Stimulated activated naive B cell treated with anti-CD40 and anti-IgM and Interleukin-4, amounts not matched to agents 10 μg/mL and 1 μg/mL and 100 μg/mL, for 72 hours (primary cell): Measurements from ENCODE around the gene STON2.
"Not testable (repeated sequence)": the region's sequence is repeated elsewhere in the genome, so short reads cannot be mapped to it uniquely, and the experiment has no call there.

Experiments used
- ATAC-seq, 2 donors: fragments of 150-1000 bp; cut with Tn5 transposase; replicated peaks; 2 replicates each; pipeline ENCODE4 v1.10.0; 2021; ENCODE audit warnings: moderate library complexity in 1 of 2
- DNase-seq: peaks from one replicate; pipeline ENCODE4 v3.0.0; 2021
- H3K27ac Mint-ChIP-seq: one replicate; pipeline ENCODE4 v1.8.0; 2022; ENCODE audit warnings: mild to moderate bottlenecking, mixed read lengths
- H3K27me3 Mint-ChIP-seq, 2 donors: one replicate each; pipeline ENCODE4 v1.8.0; 2022; ENCODE audit warnings: mixed read lengths in 2 of 2
- H3K36me3 Mint-ChIP-seq, 2 donors: one replicate each; pipeline ENCODE4 v1.8.0; 2022; ENCODE audit warnings: mixed read lengths in 2 of 2, mild to moderate bottlenecking in 1 of 2
- H3K4me1 Mint-ChIP-seq, 2 donors: one replicate each; pipeline ENCODE4 v1.8.0; 2022; ENCODE audit warnings: mixed read lengths in 2 of 2, mild to moderate bottlenecking in 1 of 2
- H3K4me3 Mint-ChIP-seq, 2 donors: one replicate each; pipeline ENCODE4 v1.8.0; 2022; ENCODE audit warnings: mild to moderate bottlenecking in 2 of 2, mixed read lengths in 2 of 2, moderate library complexity in 1 of 2
- H3K9me3 Mint-ChIP-seq, 2 donors: one replicate each; pipeline ENCODE4 v1.8.0; 2022; ENCODE audit warnings: mixed read lengths in 2 of 2, mild to moderate bottlenecking in 1 of 2

Gene STON2

DNA sequence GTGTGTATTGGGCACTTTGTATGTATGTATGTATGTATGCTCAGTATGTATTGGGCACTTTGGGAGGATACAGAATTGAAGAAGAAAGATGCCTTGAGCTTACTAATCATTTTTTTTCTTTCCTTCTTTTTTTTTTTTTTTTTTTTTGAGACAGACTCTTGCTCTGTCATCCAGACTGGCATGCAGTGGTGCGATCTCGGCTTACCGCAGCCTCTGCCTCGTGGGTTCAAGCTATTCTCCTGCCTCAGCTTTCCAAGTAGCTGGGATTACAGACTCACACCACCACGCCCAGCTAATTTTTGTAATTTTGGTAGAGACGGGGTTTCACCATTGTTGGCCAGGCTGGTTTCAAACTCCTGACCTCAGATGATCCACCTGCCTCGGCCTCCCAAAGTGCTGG, 176.3 kb downstream of the STON2 start:
- ATAC-seq, H3K4me3 Mint-ChIP-seq, H3K27me3 Mint-ChIP-seq, DNase-seq, H3K9me3 Mint-ChIP-seq, H3K27ac Mint-ChIP-seq: not testable (repeated sequence)
- peaks cover 6 to 12% of the 10 kb centered on the region in 2 donors for H3K36me3 Mint-ChIP-seq
- H3K4me1 Mint-ChIP-seq: peaks cover 10% of the 10 kb centered on the region in 2 donors

DNA sequence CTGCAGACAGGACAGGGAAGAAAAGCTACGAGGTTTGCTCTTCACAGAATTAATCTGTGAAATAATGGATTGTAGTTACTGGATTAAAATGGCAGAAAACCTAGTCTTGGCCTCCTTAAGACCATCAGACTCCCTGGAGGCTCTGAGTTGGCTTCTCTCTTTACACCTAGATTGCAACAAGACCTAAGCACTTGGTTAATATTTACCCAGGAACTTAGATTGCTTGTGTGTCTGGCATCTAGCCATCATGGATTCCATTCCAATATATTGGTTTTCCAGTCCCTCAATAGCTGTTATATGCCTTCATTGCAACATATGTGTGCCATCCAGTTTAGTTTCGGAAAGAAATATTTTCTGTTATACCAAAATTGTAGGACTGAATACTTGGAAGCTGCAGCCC, 177.4 kb downstream of the STON2 start:
- peaks cover 0 to 1% of the 10 kb centered on the region in 2 donors for H3K9me3 Mint-ChIP-seq
- H3K27ac Mint-ChIP-seq: no peak overlapping the region
- no peak overlapping the region for H3K4me3 Mint-ChIP-seq
- peaks cover 10 to 15% of the 10 kb centered on the region in 2 donors for H3K4me1 Mint-ChIP-seq
- no peak for ATAC-seq
- peaks cover 6 to 14% of the 10 kb centered on the region in 2 donors for H3K36me3 Mint-ChIP-seq
- no peaks in the 10 kb centered on the region for H3K27me3 Mint-ChIP-seq
- DNase-seq: no peak

DNA sequence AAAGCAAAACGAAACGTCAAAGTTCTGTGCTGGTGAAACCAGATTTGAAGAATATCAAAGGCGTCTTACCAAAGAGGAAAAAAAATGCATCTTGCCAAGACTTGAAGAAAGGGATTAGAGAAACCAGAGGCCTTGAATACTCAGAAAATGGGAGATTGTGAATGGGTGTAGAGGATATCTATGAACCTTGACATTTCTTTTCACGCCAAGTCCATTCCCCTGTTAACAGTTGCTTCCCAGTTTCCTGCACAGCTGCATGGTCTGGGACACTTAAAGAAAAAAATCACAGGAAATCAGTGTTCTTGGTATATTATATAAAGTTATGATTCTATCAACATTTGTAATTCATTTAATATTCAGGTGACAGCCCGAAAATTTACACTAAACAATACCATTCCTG, 178.0 kb downstream of the STON2 start:
- DNase-seq (no peak), ATAC-seq (no peak)
- Mint-ChIP-seq H3K4me1 (peaks cover 10 to 20% of the 10 kb centered on the region in 2 donors), H3K4me3 (peak overlapping the region; percentile 93 to 96), H3K27me3 (no peaks in the 10 kb centered on the region), H3K27ac (peak overlapping the region; percentile 99), H3K9me3 (peaks cover 0 to 1% of the 10 kb centered on the region in 2 donors), H3K36me3 (peaks cover 6 to 19% of the 10 kb centered on the region in 2 donors)

DNA sequence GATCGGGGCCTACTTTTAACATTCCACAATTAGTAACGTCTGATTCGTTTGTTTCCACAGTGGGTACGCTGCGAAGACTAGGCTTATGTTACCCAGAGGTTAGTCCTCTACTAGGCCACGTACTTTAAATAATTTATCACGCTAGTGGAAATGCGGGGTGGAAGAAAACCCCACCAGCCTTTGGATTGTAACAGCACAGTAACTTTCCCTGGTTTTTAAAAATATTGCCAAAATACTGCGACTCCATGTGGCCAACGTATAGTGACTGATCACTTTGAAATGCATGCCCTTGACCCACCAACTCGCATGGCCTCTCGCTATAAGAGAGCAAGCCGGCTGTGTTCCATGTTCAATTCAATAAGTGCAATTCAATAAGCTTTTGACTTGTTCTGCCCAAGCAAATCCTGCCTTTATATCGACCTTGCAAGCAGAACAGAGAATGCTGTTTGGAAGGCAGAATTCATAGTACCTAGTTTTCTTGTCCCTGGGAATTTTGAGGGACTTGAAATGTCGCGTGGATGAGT, 178.5 kb downstream of the STON2 start:
- Mint-ChIP-seq H3K27ac (peak overlapping the region; percentile 99), H3K9me3 (peaks cover 0 to 1% of the 10 kb centered on the region in 2 donors), H3K4me3 (peak overlapping the region; percentile 93 to 96), H3K27me3 (no peaks in the 10 kb centered on the region), H3K4me1 (peaks cover 12 to 24% of the 10 kb centered on the region in 2 donors), H3K36me3 (peaks cover 9 to 22% of the 10 kb centered on the region in 2 donors)
- DNase-seq (no peak), ATAC-seq (peak in 1 of 2 donors; percentile 0)

DNA sequence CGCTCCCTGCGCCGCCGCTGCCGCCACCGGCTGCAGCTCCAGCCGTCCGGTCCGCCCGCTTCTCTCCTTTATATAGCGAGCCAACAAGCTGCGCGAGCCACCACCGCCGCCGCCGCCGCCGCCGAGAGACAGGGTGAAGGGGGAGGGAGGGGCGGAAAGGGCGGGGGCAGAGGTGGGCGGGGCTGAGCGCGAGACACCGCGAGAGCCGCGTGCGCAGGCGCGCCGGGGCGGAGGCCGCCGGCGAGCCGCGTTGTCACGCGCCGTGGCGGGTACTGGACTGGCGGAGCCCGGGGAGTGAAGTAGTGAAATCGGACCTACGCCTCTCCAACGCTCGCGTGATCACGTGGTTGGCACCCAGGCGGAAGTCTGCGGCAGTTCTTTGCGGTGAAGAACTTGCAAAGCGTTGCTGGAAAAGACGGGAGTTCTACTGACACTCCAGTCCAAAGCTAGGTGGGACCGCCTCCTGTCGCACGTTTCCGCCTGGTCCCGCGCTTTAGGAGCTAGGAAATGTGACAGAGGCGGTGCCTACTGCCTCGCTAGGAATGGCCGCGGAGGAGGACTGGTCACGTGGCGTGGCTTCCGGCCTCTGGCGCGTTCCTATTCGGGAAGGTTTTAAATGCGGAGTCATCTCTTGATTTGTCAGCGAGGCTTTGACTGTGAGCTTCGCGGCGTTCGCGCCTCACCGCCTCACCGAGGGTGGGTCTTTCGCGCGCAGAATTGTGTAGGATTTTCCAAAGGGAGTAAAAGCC, 179.1 kb downstream of the STON2 start, which contains the start of gene GTF2A1:
Gene GTF2A1 (minus strand): TSS at position 130 of the 749 bp plus-strand sequence. CDS start 441 bp downstream, outside the sequence.
- peak; percentile 96 for DNase-seq
- Mint-ChIP-seq H3K27ac (peak within 1 kb of the TSS; percentile 100), H3K9me3 (peaks cover 0 to 1% of the 10 kb centered on the region in 2 donors), H3K4me3 (peak within 1 kb of the TSS; percentile 95 to 99), H3K27me3 (no peaks in the 10 kb centered on the region), H3K4me1 (peaks cover 12 to 31% of the 10 kb centered on the region in 2 donors), H3K36me3 (peaks cover 9 to 27% of the 10 kb centered on the region in 2 donors)
- peak; percentile 78 to 84 for ATAC-seq

DNA sequence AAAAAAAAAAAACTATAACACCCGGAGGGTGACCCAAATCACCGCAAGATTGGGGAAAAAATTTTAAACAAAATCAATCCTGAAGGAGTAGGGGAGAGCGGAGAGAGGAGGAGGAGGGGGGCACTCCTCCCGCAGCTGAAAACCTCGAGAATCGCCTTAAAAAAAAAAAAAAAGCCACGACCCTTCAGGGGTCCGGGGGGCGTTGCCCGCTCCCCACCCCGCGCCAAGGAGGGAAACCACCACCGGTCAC, 179.6 kb downstream of the STON2 start:
- peak overlapping the region; percentile 93 to 96 for H3K4me3 Mint-ChIP-seq
- DNase-seq (no peak), ATAC-seq (no peak)
- H3K27ac Mint-ChIP-seq: peak overlapping the region; percentile 99
- H3K36me3 Mint-ChIP-seq: peaks cover 9 to 30% of the 10 kb centered on the region in 2 donors
- H3K27me3 Mint-ChIP-seq: no peaks in the 10 kb centered on the region
- peaks cover 12 to 36% of the 10 kb centered on the region in 2 donors for H3K4me1 Mint-ChIP-seq
- peaks cover 0 to 1% of the 10 kb centered on the region in 2 donors for H3K9me3 Mint-ChIP-seq

DNA sequence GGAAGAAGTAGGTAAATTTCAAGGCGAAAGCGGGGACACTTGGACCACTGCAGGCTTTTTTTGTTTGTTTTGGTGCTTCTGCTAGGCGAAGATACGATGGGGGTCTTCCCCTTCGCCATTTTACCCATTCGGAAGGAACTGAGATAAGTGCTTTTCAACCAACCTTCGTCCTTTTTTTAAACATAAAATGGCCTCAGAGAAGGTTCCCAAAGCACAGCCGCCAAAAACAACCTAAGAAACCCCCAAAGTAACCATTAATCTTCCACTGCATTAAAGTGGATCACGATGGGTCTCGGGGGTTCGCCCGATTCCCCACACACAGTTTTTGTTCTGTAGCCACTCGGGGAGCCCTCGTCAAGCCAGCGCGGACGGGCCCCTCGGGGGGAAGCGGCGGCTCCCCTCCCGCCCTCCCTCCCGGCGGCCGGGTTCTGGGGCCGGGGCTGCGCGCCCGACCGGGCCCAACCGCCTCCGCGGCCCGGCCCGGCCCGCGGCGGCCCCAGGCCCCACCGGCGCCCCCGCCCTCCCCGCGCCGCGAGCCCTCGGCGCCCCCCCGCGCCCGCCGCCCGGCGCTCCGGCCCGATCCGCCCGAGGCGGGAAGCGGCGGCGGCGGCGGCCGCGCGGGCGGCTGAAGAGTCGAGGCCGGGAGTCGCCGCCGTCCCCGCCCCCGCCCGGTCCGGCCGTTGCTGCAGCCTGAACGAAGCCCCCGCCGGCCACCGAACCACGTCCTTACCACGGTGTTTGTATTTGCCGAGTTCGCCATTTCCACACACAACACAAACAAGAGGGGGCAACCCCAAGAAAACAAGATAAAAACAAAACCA, 180.2 kb downstream of the STON2 start:
- peak; percentile 37 for DNase-seq
- Mint-ChIP-seq H3K27ac (peak overlapping the region; percentile 100), H3K4me3 (peak overlapping the region; percentile 95 to 99), H3K27me3 (no peaks in the 10 kb centered on the region), H3K36me3 (peaks cover 9 to 34% of the 10 kb centered on the region in 2 donors), H3K4me1 (peaks cover 12 to 36% of the 10 kb centered on the region in 2 donors), H3K9me3 (peaks cover 0 to 1% of the 10 kb centered on the region in 2 donors)
- peak; percentile 4 to 7 for ATAC-seq

DNA sequence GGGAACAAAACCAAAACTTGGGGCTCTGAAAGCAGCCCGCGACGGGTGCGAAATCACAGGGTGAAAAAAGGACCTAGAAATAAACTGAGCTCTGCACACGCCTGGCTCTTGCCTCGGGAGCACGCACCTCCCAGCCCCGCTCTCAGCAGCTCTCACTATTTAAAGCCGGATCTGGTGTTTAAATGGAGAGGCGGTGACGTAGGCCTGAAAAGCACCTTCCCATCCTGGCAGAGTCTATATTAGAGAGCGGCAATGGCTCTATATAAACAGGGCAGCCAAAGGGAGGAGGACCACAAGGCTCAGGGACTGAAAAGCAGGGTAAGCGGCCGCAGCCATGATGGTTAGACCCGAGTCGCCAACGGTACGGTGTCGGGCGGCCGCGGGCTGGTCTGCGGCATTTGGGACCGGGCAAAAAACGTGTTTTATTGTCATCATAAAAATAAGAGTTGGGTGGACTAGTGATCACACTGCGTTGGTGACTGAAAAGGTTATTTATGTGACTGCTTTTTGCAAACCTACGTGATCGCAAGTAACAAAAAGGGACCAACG, 180.8 kb downstream of the STON2 start:
- Mint-ChIP-seq H3K9me3 (peaks cover 0 to 1% of the 10 kb centered on the region in 2 donors), H3K4me3 (peak overlapping the region; percentile 95 to 99), H3K27me3 (no peaks in the 10 kb centered on the region), H3K4me1 (peaks cover 12 to 36% of the 10 kb centered on the region in 2 donors), H3K36me3 (peaks cover 9 to 37% of the 10 kb centered on the region in 2 donors), H3K27ac (peak overlapping the region; percentile 100)
- peak; percentile 70 to 71 for ATAC-seq
- DNase-seq: peak; percentile 90

DNA sequence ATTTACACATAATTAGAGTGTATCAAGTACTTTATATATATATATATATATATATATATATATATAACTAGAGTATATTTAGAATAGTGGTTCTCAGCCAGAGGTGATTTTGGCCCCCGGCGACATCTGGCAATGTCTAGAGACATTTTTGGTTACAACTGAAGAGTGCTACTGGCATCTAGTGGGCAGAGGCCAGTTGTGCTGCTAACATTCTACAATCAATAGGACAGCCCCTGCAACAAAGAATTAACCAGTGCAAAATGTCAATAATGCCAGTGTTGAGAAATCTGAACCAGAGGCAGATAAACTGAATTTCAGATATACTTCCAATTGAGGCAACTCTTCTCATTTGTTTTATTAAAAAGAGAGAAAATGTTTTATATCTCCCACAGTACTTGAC, 188.3 kb downstream of the STON2 start:
- Mint-ChIP-seq H3K36me3 (peaks cover 50 to 76% of the 10 kb centered on the region in 2 donors), H3K4me1 (peaks cover 33 to 62% of the 10 kb centered on the region in 2 donors)

More for the DNA sequence above, 188.3 kb downstream of the STON2 start:
- Mint-ChIP-seq H3K4me3 (no peak overlapping the region), H3K27me3 (no peaks in the 10 kb centered on the region), H3K9me3 (peaks cover 6 to 20% of the 10 kb centered on the region in 2 donors), H3K27ac (no peak overlapping the region)
- no peak for DNase-seq
- peak; percentile 75 to 77 for ATAC-seq
